Vagina (tissue), 2 donors: Measurements from ENCODE around the gene NXPE3.

Experiments used
- CTCF ChIP-seq, 3 experiments: fragments of 450-650 bp in 2 of 3; fragments of 200-600 bp in 1 of 3; sonication (generic) in 1 of 3; IDR thresholded peaks; one replicate each; pipeline ENCODE4 v1.5.1; 2017 to 2019; ENCODE audit warnings: antibody characterized with exemption in 3 of 3, mild to moderate bottlenecking in 2 of 3, moderate library complexity in 2 of 3
- POLR2A ChIP-seq, 2 donors: fragments of 450-650 bp; IDR thresholded peaks; one replicate each; pipeline ENCODE4 v1.6.1; 2017; ENCODE audit warnings: antibody characterized with exemption in 2 of 2, mild to moderate bottlenecking in 2 of 2, moderate library complexity in 2 of 2
- POLR2AphosphoS5 ChIP-seq, 2 donors: sonication (generic); formaldehyde crosslinking; IDR thresholded peaks; one replicate each; pipeline ENCODE4 v1.9.0; 2017; ENCODE audit warnings: antibody characterized with exemption in 2 of 2, mild to moderate bottlenecking in 2 of 2, low read depth in 1 of 2; ENCODE audit not compliant: insufficient read depth in 1 of 2

- TF ChIP-seq CTCF (IDR thresholded peaks at IDR 0.05) (no peak), POLR2A (IDR thresholded peaks at IDR 0.05) (no peak), POLR2AphosphoS5 (IDR thresholded peaks at IDR 0.05; ENCODE audit: insufficient read depth in 1 of 2, low read depth in 1 of 2) (no peak)
These were observed 39.0 kb downstream of the NXPE3 start for GRCh38 chr3:101817992-101818391.
